GM19468 (cell line): Measurements from ENCODE around the gene CCL27.
"Not testable (repeated sequence)": the region's sequence is repeated elsewhere in the genome, so short reads cannot be mapped to it uniquely, and the experiment has no call there.

ENCODE experiments used
- ATAC-seq: cut with Tn5 transposase; IDR thresholded peaks from one replicate; pipeline ENCODE4 v1.9.1; 2021; ENCODE audit warnings: mild to moderate bottlenecking, moderate library complexity, moderate number of reproducible peaks; ENCODE audit not compliant: unreplicated experiment; ENCODE audit errors: extremely low read depth

The CCL27 gene

DNA sequence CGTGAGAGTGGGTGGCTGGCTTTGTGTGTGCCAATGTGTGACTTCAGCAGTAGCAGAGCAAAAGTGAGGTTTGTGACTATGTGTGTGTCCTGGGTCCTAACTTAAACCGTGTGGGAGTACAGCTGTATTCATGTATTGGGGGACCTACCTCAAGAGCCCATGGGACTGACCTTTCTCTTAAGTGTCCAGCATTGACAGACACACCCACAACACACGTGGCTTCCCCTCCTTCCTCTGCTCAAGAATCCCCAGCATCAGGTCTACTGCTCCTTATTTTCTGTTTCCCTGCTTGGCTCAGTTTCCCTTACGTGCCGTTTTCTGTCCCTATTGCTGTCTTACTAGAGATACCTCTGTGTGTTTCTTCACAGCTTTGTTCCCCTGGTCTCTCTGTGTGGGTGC is 9.9 kb downstream of the CCL27 start:
- ATAC-seq = no peak

DNA sequence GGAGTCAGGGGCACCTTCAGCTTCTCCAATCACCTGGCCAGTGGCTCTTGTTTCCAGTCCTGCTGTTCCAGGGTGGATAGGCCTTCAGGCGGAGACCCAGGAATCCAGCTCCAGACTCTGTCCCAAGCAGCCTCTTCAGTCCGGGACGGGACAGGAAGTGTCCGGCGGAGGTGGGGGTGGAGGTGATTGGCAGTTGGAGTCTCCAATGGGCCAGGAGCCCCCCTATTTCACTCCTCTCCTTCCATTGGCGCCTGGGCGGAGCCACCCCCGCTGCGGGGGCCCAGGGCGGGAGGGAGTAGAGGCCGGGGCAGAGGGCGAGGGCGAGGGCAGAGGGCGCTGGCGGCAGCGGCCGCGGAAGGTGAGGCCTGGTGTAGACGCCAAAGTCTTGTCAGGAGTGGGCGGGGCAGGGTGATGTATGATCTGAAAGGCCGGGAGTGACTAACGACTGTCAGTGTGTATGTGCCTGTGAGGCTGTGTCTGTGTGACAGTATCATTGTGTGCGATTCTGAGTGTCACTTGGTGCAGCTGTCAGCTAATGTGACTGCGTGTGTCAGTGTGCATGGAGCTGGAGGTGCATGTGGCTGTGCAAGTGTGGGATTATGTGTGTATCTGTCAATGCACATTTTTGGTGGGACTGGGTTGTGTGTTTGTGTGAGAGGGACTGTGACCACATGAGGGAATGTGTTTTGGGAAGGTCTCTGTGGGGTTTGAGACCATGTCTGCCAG is 10.4 kb downstream of the CCL27 start, which contains the start of gene IL11RA:
TSS of gene IL11RA (plus strand) at position 310 of the 726 bp plus-strand sequence. CDS start 3,033 bp downstream, outside the sequence.
- ATAC-seq = no peak

GRCh38 chr9:34651321-34651720 is 11.1 kb downstream of the CCL27 start:
- ATAC-seq = no peak

GRCh38 chr9:34650816-34651215 is 11.6 kb downstream of the CCL27 start:
- ATAC-seq = no peak

DNA sequence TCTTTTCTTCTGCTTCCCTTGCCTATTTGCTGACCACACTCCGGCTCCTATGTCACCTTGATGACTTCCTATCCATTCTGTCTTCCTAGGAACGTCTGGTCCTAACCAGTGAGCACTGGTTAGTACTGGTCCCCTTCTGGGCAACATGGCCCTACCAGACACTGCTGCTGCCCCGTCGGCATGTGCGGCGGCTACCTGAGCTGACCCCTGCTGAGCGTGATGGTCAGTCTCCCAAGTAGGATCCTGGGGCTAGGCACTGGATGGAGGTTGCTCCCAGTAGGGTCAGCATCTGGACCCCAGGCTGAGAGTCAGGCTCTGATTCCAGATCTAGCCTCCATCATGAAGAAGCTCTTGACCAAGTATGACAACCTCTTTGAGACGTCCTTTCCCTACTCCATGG is 13.8 kb downstream of the CCL27 start:
- no peak for ATAC-seq

DNA sequence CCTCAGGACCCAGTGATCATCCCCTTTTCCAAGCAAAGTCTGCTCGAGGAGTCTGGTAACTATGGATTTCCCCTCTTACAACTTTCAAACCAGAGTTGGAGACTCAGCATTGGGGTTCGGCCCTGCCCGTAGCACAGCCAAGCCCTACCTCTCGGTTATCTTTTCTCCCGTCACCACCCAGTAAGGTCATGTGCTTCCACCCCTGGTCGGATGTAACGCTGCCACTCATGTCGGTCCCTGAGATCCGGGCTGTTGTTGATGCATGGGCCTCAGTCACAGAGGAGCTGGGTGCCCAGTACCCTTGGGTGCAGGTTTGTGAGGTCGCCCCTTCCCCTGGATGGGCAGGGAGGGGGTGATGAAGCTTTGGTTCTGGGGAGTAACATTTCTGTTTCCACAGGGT is 14.8 kb downstream of the CCL27 start:
- ATAC-seq = no peak

DNA sequence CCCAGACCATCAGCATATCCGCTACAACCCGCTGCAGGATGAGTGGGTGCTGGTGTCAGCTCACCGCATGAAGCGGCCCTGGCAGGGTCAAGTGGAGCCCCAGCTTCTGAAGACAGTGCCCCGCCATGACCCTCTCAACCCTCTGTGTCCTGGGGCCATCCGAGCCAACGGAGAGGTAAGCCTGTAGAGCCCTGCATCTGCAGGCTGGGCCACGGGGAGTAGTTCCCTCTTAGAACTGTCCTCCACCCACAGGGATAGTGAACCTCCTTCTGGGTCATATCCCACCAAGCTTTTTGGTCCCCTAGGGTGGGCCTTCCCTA is 15.4 kb downstream of the CCL27 start:
- peak; percentile 10 for ATAC-seq

GRCh38 chr9:34646211-34647083 is 16.0 kb downstream of the CCL27 start, which contains the start of gene GALT:
TSS of gene GALT (plus strand) at chr9:34646675. CDS start at chr9:34646705, 30 bp downstream.
- peak; percentile 34 for ATAC-seq

DNA sequence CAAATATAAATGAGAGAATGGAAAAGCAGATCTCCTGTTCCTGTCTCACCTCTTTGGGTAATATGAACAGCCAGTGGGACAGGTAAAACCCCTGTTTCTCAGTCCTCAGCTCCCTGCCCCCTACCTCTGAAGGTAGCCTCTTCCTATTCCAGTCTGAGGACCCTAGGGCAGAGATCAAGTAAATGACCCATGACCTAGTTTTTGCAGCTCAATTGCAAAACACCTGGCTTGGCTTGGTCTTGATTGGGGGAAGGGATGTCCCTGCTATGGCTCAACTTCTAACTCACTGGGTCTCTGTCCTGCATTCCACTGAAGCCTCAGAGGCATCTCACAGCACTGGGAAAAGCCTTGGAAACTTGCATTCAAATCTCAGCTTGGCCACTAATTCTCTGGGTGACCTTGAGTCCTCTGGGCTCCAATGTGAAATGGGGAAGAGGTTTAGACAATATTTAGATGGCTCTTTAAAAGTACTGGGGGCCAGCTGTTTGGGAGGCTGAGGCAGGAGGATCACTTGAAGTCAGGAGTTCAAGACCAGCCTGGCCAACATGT is 17.6 kb downstream of the CCL27 start:
- no peak for ATAC-seq

DNA sequence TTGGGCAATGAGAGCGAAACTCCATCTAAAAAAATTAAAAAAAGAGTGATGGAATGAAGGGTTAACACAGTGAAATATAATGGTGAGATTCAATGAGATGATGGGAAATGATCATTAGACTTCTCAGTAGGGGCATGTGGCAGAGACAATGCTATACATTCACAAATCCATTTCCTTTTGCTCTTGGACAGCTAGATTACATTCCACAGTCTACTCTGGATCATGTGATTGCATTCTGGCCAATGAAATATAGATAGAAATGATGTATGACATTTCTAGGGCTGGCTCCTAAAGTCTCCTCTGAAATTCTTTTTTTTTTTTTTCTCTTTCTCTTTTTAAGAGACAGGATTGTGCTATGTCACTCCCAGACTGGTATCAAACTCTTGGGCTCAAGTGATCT is 19.8 kb downstream of the CCL27 start:
- ATAC-seq = no peak

DNA sequence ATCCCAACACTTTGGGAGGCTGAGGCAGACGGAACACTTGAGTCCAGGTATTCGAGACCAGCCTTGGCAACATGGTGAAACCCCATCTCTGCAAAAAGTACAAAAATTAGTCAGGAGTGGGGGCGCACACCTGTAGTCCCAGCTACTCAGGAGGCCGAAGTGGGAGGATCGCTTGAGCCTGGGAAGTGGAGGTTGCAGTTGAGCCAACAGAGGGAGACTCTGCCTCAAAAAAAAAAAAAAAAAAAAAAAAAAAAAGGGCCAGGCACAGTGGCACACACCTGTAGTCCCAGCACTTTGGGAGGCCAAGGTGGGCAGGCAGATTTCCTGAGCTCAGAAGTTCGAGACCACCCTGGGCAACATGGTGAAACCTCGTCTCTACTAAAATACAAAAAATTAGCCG is 23.1 kb downstream of the CCL27 start:
- ATAC-seq = not testable (repeated sequence)

DNA sequence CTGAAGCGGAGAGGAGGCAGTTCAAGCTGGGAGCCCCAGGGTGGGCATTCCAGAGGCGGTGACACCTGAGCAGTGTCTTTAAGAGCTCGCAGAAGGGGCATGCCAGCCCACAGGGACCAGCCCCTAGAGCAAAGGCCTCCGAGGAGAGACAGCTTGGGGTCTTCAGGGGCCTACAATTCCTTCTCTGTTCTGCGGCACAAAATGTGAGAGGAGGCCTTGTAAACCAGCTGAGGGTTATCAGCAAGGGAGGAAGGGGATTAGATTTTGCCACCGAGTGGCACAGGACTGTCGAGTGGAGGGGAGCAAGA is 24.4 kb downstream of the CCL27 start:
- ATAC-seq = no peak

- peak; percentile 64 for ATAC-seq
Observed at GRCh38 chr9:34637356-34638137, 24.9 kb downstream of the CCL27 start, which contains the start of gene SIGMAR1. TSS of gene SIGMAR1 (minus strand) at chr9:34637787. CDS start at chr9:34637697, 90 bp downstream.

DNA sequence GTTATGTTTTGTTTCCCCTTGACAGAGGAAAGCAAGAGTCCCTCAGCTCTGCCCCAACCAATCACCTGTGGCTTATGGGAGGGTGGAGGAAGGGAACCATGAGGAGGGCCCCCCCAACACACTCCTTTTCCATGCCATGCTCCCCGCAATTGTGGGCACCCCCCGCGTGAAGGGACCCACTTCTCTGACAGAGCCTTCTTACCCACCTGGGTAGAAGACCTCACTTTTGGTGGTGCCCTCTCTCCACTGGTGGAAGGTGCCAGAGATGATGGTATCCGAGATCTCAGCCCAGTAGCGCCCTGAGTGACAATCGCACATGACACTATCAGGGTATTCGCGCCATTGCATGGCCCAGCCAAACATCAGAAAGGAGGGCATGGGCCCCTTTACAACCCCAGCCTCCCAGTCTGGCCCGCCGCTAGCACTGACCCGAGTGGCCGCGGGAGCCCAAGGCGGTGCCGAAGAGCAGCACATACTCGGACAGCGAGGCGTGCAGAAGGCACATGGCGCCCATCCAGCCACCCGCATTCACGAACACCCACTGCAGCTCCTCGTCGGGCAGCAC is 25.6 kb downstream of the CCL27 start:
- no peak for ATAC-seq

DNA sequence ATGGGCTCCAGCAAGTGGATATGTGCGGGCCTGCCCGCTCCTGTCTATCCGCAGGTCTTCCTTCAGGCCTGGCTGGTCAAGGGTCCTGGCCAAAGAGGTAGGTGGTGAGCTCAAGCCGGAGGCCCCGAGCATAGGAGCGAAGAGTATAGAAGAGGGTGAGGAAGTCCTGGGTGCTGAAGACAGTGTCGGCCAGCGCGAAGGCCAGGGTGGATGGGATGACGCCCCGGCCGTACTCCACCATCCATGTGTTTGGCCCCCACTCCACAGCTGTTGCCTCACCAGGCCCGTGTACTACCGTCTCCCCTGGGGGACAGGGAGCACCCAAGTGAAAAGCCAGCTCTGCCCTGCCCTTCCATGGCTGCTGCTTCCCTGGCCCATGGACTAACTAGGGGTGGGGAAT is 26.9 kb downstream of the CCL27 start:
- no peak for ATAC-seq

DNA sequence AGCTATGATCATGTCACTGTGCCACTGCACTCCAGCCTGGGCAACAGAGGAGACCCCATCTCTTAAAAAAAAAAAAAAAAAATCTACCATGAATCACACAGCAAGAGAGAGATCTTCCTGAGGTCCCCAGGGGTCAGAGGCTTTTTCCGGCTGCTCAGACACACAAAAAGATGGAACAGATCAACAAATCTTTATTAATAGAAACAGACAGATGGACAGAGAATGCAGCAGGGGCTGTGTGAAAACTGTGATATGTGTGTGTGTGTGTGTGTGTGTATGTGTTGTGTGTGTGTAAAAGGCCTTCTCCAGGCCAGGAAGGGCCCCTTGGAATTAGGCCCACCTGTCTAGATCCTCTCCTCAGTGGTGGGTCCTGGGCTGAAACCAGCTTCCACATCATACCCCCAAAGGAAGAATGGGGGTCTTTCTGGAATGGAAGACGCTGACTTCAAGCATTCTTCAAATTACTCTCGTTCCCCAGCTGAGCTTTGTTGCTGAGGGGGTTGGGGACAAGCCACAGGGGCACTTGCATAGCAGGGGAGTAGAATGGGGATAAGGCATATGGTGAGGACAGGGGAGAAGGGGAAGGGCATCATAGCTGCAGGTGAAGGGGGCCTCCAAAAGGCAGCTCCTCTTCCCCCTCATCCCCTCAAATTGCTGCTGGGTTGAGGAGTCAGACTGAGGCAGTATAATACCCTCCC is 27.8 kb downstream of the CCL27 start:
- ATAC-seq = no peak

DNA sequence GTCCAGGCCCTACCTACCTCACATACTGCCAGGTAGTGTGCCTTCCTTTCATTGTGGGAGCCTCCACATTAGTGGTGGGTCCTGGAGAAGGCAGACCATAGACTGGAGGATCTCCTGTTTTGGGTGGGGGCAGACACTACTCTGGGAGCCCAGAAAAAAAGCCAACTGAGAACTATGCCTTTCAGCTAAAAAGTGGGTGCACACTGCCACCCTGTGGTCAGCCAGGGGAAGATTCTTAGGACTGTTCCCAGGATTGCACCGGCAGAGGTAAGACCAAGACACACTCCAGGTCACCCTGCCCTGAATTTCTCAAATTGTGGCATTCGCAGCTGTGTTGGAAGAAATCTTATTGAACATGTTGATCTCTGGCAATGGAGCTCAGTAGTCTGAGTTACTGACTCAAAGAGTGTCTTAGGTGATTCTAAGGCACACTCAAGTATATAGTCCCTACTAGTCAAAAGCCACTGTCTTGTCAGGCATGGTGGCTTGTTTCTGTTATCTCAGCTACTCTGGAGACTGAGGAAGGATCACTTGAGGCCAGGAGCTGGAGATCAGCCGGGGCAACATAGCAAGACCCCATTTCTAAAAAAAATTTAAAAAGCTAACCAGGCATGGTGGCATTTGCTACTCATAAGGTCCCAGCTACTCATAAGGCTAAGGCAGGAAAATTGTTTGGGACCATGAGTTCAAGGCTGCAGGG is 28.5 kb downstream of the CCL27 start:
- ATAC-seq = no peak

GRCh38 chr9:34633166-34633565 is 29.3 kb downstream of the CCL27 start:
- ATAC-seq = no peak
